Neuronal stem cell (in vitro differentiated cells): ENCODE results near the gene SYT6.
"Not testable (repeated sequence)": the region's sequence is repeated elsewhere in the genome, so short reads cannot be mapped to it uniquely, and the experiment has no call there.

Experiments
- DNase-seq: peaks from one replicate; pipeline ENCODE4 v3.0.0-alpha.2; 2013; ENCODE audit warnings: low spot score
- H2AFZ ChIP-seq: one replicate; pipeline ENCODE4 v1.6.1; 2013; ENCODE audit warnings: mild to moderate bottlenecking, low read length, inconsistent platforms
- H2AK5ac ChIP-seq: 2 replicates; pipeline ENCODE4 v1.6.1; 2013; ENCODE audit warnings: low read depth, mild to moderate bottlenecking, inconsistent platforms, low read length, moderate library complexity, mixed read lengths
- H2BK120ac ChIP-seq: 2 replicates; pipeline ENCODE4 v1.6.1; 2013; ENCODE audit warnings: low read depth, mild to moderate bottlenecking, inconsistent platforms, low read length, moderate library complexity, mixed read lengths
- H2BK12ac ChIP-seq: one replicate; pipeline ENCODE4 v1.6.1; 2013; ENCODE audit warnings: low read length, inconsistent platforms
- H2BK15ac ChIP-seq: 2 replicates; pipeline ENCODE4 v1.6.1; 2013; ENCODE audit warnings: mild to moderate bottlenecking, low read length, inconsistent platforms, mixed read lengths
- H2BK5ac ChIP-seq: one replicate; pipeline ENCODE4 v1.6.1; 2013; ENCODE audit warnings: inconsistent platforms, mild to moderate bottlenecking, low read length, moderate library complexity
- H3K14ac ChIP-seq: one replicate; pipeline ENCODE4 v1.6.1; 2013; ENCODE audit warnings: low read length, inconsistent platforms
- H3K18ac ChIP-seq: 2 replicates; pipeline ENCODE4 v1.6.1; 2013; ENCODE audit warnings: low read length, inconsistent platforms
- H3K23ac ChIP-seq: 2 replicates; pipeline ENCODE4 v1.6.1; 2013; ENCODE audit warnings: low read depth, mild to moderate bottlenecking, mixed read lengths, low read length, inconsistent platforms; ENCODE audit not compliant: poor library complexity
- H3K27ac ChIP-seq: replicated peaks from 3 replicates; pipeline ENCODE4 v1.5.1; 2013; ENCODE audit warnings: low read length, inconsistent platforms
- H3K27me3 ChIP-seq, 3 experiments: 2 replicates each; pipeline ENCODE4 v1.6.1; 2013; ENCODE audit warnings: low read length in 3 of 3, mild to moderate bottlenecking in 2 of 3, inconsistent platforms in 1 of 3, low read depth in 1 of 3, mixed read lengths in 1 of 3, moderate library complexity in 1 of 3; ENCODE audit not compliant: control insufficient read depth in 3 of 3, insufficient read depth in 3 of 3
- H3K36me3 ChIP-seq, 2 donors: replicated peaks in 1 of 2; 2 replicates each; pipeline ENCODE4 v1.6.1; 2013; ENCODE audit warnings: low read length in 2 of 2; ENCODE audit not compliant: control insufficient read depth in 2 of 2, insufficient read depth in 2 of 2
- H3K4ac ChIP-seq: 2 replicates; pipeline ENCODE4 v1.6.1; 2013; ENCODE audit warnings: inconsistent platforms, mild to moderate bottlenecking, low read length, moderate library complexity
- H3K4me1 ChIP-seq, 2 donors: 1 replicate in 1 of 2; 2 replicates in 1 of 2; pipeline ENCODE4 v1.6.1; 2013; ENCODE audit warnings: low read length in 2 of 2, low read depth in 1 of 2; ENCODE audit not compliant: control insufficient read depth in 2 of 2, insufficient read depth in 1 of 2
- H3K4me2 ChIP-seq: one replicate; pipeline ENCODE4 v1.6.1; 2013; ENCODE audit warnings: mild to moderate bottlenecking, low read length, inconsistent platforms; ENCODE audit not compliant: insufficient read depth, poor library complexity, severe bottlenecking
- H3K4me3 ChIP-seq, 2 donors: 2 replicates each; pipeline ENCODE4 v1.5.1; 2013; ENCODE audit warnings: low read length in 2 of 2, mild to moderate bottlenecking in 2 of 2, inconsistent platforms in 1 of 2, moderate library complexity in 1 of 2
- H3K79me1 ChIP-seq: one replicate; pipeline ENCODE4 v1.6.1; 2013; ENCODE audit warnings: low read depth, mild to moderate bottlenecking, inconsistent platforms, low read length, moderate library complexity
- H3K9ac ChIP-seq: one replicate; pipeline ENCODE4 v1.6.1; 2013; ENCODE audit warnings: mild to moderate bottlenecking, low read depth, low read length, inconsistent platforms; ENCODE audit not compliant: poor library complexity
- H3K9me3 ChIP-seq, 2 donors: replicated peaks in 1 of 2; 2 replicates each; pipeline versions ENCODE3 to v1.6.1; 2013; ENCODE audit warnings: low read length in 2 of 2, mild to moderate bottlenecking in 2 of 2, inconsistent platforms in 1 of 2, low read depth in 1 of 2, mixed read lengths in 1 of 2, moderate library complexity in 1 of 2; ENCODE audit not compliant: control insufficient read depth in 2 of 2, insufficient read depth in 1 of 2
- H4K8ac ChIP-seq: one replicate; pipeline ENCODE4 v1.6.1; 2013; ENCODE audit warnings: low read depth, mild to moderate bottlenecking, inconsistent platforms, low read length, moderate library complexity
- H4K91ac ChIP-seq: one replicate; pipeline ENCODE4 v1.6.1; 2013; ENCODE audit warnings: low read length, low read depth, mild to moderate bottlenecking, inconsistent platforms; ENCODE audit not compliant: poor library complexity
- WGBS, 2 donors: extraction: QIAGEN DNeasy Blood & Tissue Kit; methylation state at CpG; one replicate each; pipeline ENCODE4 v1.1.7; 2013; ENCODE audit warnings: missing lambda C conversion rate in 2 of 2, mixed read lengths in 1 of 2; ENCODE audit not compliant: insufficient read length in 2 of 2, insufficient replicate concordance in 1 of 2; ENCODE audit errors: extremely low coverage in 2 of 2; 5-methylcytosine and 5-hydroxymethylcytosine counted together

Gene SYT6

GRCh38 chr1:114058236-114058635 lies 95.4 kb downstream of the SYT6 start:
- not testable (repeated sequence) for H3K4me2 ChIP-seq, H2BK5ac ChIP-seq, H2AK5ac ChIP-seq, H2BK12ac ChIP-seq, H3K4ac ChIP-seq, H4K8ac ChIP-seq, H3K79me1 ChIP-seq, DNase-seq, H3K36me3 ChIP-seq, H3K9me3 ChIP-seq, H3K4me1 ChIP-seq, H3K27me3 ChIP-seq, H4K91ac ChIP-seq, H3K4me3 ChIP-seq, H2BK120ac ChIP-seq, H3K18ac ChIP-seq, H3K27ac ChIP-seq, H3K23ac ChIP-seq, H2BK15ac ChIP-seq, H2AFZ ChIP-seq, H3K14ac ChIP-seq, H3K9ac ChIP-seq
- WGBS, 2 donors, result no CpG with 5 or more reads among the region's 6 CpGs

- no peak overlapping the region for H3K4me3 ChIP-seq
- no peaks in the 10 kb centered on the region for H3K79me1 ChIP-seq
- no peak for DNase-seq
- H3K9ac ChIP-seq, result no peak overlapping the region
- no peak overlapping the region for H4K91ac ChIP-seq
- H3K36me3 ChIP-seq, result no peaks in the 10 kb centered on the region
- 100% methylated on average over 1 to 2 of the region's 2 CpGs for WGBS, 2 donors
- no peak overlapping the region for H2BK15ac ChIP-seq
- no peak overlapping the region for H2AK5ac ChIP-seq
- H3K18ac ChIP-seq, result no peak overlapping the region
- H3K4ac ChIP-seq, result no peak overlapping the region
- no peak overlapping the region for H2BK120ac ChIP-seq
- no peak overlapping the region for H4K8ac ChIP-seq
- H3K4me1 ChIP-seq, result peaks cover 0 to 4% of the 10 kb centered on the region in 2 donors
- no peak overlapping the region for H2BK12ac ChIP-seq
- peaks cover 0 to 3% (median 2%) of the 10 kb centered on the region in 3 experiments for H3K27me3 ChIP-seq
- H2AFZ ChIP-seq, result no peak overlapping the region
- H3K9me3 ChIP-seq, result peaks cover 0 to 6% of the 10 kb centered on the region in 2 donors
- no peak overlapping the region for H3K23ac ChIP-seq
- no peak overlapping the region for H3K14ac ChIP-seq
- no peak overlapping the region for H3K4me2 ChIP-seq
- no peak overlapping the region for H3K27ac ChIP-seq
- no peak overlapping the region for H2BK5ac ChIP-seq
Observed at GRCh38 chr1:114054148-114054547, 99.5 kb downstream of the SYT6 start.

GRCh38 chr1:114048232-114048631 lies 105.4 kb downstream of the SYT6 start:
- peaks cover 0 to 3% of the 10 kb centered on the region in 2 donors for H3K9me3 ChIP-seq
- H3K9ac ChIP-seq, result no peak overlapping the region
- no peak for DNase-seq
- peaks cover 0 to 17% (median 0%) of the 10 kb centered on the region in 3 experiments for H3K27me3 ChIP-seq
- no peak overlapping the region for H3K18ac ChIP-seq
- H3K4me3 ChIP-seq, result no peak overlapping the region
- H4K8ac ChIP-seq, result no peak overlapping the region
- H4K91ac ChIP-seq, result no peak overlapping the region
- no peak overlapping the region for H3K4me2 ChIP-seq
- no peaks in the 10 kb centered on the region for H3K79me1 ChIP-seq
- H3K4ac ChIP-seq, result no peak overlapping the region
- no peak overlapping the region for H3K14ac ChIP-seq
- no peak overlapping the region for H3K27ac ChIP-seq
- no peak overlapping the region for H2BK120ac ChIP-seq
- no peak overlapping the region for H2AFZ ChIP-seq
- no peak overlapping the region for H2AK5ac ChIP-seq
- peaks cover 0 to 7% of the 10 kb centered on the region in 2 donors for H3K4me1 ChIP-seq
- no peak overlapping the region for H2BK12ac ChIP-seq
- H2BK5ac ChIP-seq, result no peak overlapping the region
- no peak overlapping the region for H3K23ac ChIP-seq
- no peaks in the 10 kb centered on the region for H3K36me3 ChIP-seq
- no CpG with 5 or more reads among the region's 1 CpG for WGBS, 2 donors
- no peak overlapping the region for H2BK15ac ChIP-seq

- Histone ChIP-seq H3K4ac (no peak overlapping the region), H4K91ac (no peak overlapping the region), H3K36me3 (no peaks in the 10 kb centered on the region), H3K9me3 (peaks cover 0 to 5% of the 10 kb centered on the region in 2 donors), H3K79me1 (no peaks in the 10 kb centered on the region), H3K4me2 (no peak overlapping the region), H3K27me3 (peaks cover 0 to 26% (median 0%) of the 10 kb centered on the region in 3 experiments), H3K9ac (no peak overlapping the region), H3K18ac (no peak overlapping the region), H2BK120ac (no peak overlapping the region), H2BK15ac (no peak overlapping the region), H2AK5ac (no peak overlapping the region), H3K4me1 (peaks cover 3% of the 10 kb centered on the region in 2 donors), H3K23ac (no peak overlapping the region), H3K27ac (no peak overlapping the region), H2BK5ac (no peak overlapping the region), H2BK12ac (no peak overlapping the region), H3K14ac (no peak overlapping the region), H4K8ac (no peak overlapping the region), H3K4me3 (no peak overlapping the region), H2AFZ (no peak overlapping the region)
- no CpG with 5 or more reads among the region's 5 CpGs for WGBS, 2 donors
- no peak for DNase-seq
Observed at GRCh38 chr1:114043548-114043947, 110.1 kb downstream of the SYT6 start.
